GM21367 (cell line): ENCODE results near the gene UNC13B.
"Not testable (repeated sequence)": the region's sequence is repeated elsewhere in the genome, so short reads cannot be mapped to it uniquely, and the experiment has no call there.

Source experiments
- ATAC-seq: cut with Tn5 transposase; IDR thresholded peaks from one replicate; pipeline ENCODE4 v1.9.1; 2021; ENCODE audit not compliant: unreplicated experiment

The UNC13B gene

DNA sequence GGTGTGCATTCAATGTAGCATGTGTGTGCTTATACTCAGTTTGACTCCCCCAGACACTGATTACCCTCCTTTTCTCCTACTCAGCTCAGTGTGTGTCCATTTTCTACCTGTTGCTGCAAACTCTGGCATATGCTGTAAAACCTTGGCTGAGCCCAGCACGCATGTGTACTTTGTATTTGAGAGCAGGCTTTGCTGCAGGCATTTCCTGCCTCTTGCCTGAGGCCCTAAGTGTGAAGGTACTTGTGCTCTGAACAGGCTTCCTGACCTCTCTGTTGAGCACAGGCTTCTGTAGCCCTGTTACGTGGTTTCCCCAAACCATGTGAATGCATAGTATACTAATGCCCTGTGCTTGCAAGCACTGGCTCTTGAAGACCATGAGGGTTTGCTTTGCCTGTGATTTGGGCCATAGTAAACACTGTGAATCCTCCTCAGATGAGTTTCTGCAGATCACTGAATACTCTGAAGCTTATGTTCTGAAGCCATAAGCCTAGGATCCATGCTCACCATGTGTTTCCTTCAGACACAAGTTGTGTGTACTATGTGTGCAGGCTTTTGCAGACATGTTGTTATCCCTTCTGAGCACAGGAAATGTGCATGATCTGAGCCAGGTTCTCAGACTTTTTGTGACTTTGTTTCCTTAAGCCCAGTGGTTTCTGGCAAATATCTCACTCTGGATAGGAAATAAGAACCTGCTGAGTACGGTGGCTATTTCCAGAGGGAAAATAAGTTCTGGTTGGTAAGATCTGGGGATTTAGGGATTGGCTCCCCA is 203.2 kb downstream of the UNC13B start:
- ATAC-seq: no peak

DNA sequence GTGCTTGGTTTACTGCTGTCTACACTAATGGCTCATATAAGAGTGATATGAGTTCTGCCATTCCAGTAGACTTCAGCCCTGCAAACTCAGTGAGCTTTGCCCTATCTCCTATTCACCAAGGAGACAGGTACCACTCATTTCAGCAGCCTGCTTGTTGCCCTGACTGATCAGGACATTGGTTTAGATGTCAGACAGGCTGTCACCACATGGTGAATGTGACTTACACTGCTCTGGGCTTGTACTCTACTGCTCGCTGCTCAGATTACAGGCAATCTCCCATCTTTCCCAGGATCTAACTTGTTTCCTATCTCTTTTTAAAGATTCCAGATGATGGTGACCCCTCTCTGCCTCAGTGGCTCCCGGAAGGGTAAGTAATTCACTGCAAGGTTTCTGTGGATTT is 204.8 kb downstream of the UNC13B start:
- ATAC-seq: no peak

DNA sequence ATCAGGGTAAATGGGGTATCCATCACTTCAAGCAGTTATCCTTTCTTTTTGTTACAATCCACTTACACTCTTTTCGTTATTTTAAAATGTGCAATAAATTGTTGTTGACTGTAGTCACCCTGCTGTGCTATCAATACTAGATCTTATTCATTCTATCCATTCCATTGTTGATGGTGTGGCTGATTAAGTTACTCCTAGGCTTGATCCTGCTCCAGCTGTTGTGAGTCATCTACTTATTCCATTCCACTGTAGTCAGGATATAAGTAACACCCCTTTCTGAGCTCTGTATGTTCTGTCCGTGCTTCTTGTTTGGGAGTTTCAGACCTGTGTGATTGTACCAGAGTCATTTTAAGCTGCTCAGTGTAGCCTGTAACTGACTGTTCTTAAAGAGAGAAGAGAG is 205.6 kb downstream of the UNC13B start:
- no peak for ATAC-seq

DNA sequence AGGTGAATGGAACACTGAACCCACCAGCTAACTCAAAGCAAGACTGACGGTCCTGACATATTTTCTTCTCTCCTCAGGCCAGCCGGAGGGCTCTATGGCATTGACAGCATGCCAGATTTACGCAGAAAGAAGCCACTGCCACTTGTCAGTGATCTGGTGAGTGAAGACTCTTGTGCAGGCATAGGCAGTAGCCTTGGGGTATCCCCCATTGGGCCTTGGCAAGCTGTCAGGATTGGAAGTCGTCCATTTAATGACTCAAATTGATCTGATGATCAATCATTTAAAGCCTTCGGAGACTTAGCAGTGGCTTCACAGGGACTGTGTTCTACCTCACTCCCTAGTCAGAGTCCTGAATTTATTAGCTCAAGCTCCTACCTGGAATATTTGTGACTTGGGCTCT is 208.4 kb downstream of the UNC13B start:
- ATAC-seq: no peak

DNA sequence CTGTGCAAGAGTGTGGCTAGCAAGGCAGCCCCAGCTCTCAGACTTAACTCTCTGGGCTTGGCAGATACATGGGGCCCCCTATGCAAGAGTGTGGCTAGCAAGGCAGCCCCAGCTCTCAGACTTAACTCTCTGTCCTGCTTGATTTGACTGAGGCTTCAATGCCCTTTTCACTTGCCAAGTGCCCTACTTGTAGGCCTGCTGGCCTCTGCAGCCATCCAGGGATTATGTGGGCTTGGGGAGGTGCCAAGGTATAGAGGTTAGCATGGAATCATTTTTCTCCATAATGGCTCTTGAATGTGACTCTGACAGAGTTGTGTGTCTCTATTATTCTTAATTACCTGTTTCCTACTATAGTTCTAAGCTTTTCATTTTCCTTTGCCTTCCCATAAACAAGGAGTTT is 212.6 kb downstream of the UNC13B start:
- ATAC-seq: no peak

DNA sequence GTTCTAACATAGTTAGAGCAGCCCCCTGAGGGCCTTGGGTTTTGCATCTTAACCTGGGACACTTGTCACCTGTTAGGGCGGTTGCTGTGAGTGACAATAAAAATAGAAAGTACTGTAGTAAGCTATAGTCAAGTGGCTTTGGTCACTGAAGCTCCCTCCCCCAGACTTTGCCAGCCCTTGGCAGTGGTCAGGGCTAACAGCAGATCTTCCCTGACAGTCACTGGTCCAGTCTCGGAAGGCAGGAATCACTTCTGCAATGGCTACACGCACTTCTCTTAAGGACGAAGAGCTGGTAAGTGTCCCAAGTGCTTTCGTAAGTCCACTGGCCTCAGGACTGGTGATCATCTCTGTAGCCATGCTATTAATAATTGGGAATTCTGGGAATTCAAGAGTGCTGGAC is 213.1 kb downstream of the UNC13B start:
- no peak for ATAC-seq

DNA sequence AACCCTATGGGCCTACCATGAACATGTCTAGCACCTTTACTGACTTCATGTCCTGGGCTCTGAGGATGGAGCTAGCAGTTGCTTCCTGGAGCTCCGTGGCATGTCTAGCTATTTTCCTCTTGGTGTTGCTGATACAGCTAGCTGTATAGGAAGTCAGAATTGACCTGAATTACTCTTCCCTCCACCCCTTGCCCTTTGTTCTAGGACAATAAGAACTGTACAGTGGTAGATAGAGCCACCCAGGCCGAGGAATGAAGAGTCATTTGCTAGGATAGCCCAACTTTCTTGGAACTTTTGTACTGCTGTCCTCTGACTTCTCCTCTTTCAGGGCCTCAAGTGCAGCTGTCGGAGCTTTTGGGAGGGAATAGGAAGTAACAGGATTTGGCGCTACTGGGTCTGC is 218.2 kb downstream of the UNC13B start:
- no peak for ATAC-seq

DNA sequence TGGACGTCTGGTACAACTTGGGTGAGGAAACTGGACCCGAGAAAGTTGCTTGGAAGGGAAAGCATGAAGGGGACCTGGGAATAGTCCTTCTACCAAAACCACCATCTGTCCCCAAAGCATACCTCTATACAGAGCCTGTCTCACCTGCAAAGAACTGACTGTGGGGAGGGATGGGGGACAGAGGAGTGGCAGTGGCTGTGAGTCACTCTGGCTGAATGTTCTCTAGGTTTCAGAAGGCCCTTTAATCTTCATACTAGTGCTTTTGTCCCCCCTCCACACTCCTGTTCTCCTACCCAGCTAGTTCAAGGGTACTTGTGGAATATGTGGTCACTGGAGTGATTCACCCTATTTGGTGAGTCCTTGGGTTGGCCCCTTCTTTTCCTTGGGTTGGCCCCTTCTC is 218.8 kb downstream of the UNC13B start:
- no peak for ATAC-seq

DNA sequence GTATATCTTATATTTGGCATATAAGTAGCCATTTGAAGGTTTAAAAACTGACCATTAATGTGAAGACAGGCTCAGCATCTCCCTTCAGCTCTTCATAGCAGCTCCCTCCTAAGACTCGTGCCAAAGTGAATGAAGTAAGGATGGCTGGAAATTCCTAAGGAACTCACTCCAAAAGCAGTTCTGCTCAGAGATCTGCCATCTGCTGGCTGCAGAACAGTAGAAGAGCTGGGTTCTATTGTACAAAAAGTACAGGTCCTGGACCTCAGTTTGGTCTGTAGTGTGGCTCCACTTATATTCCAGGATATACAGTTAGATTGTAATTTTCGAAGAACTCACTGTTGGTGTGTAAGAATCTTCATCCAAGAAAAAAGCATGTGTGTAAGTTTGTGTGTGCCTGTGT is 223.2 kb downstream of the UNC13B start:
- no peak for ATAC-seq

DNA sequence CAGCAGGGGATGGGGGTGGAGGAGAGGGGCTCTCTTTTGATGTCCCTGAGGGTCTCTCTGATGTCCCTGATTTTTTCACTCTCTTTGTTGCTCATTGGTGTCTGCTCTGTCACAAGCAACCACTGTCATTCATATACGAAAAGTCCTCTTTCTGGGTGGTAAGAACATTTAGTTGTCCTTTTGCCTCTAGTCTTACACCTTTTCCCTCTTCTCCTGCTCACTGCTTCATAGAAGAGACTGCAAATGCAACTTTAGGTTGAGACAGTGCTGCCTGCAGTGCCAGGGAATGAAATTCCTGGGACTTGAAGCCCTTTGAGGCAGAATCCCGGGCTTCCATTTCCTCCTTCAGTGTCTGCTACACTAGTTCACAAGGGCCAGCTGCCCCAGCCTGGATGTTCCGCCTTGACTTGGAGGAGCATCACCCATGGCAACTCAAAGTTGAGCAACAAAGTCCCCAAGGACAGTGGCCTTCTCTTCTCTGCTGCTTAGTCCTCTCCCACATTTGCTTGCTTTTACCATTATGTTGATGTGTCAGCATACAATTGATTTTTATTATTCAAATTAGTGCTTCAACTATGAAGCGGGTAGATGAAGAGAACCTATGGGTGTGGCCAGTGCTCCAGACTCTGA is 233.4 kb downstream of the UNC13B start:
- no peak for ATAC-seq

DNA sequence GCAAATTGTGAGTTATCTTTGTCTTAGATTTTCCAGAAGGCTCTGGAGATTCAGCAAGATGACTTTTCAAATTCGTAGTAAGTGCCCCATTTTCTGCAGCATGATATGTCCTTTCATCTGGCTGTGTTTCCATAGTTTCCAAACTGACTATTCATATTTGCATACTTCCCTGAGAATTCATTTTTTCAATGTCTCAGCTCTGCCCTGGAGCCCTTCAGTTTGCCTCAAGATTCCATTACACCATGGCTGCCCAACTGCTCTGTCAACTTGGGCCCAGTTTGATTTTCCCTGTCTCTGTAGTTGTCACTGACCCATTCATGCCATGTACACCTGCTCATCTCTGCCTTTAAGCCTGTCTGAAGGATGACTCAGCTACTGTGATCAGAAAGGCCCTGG is 233.9 kb downstream of the UNC13B start:
- ATAC-seq: no peak

DNA sequence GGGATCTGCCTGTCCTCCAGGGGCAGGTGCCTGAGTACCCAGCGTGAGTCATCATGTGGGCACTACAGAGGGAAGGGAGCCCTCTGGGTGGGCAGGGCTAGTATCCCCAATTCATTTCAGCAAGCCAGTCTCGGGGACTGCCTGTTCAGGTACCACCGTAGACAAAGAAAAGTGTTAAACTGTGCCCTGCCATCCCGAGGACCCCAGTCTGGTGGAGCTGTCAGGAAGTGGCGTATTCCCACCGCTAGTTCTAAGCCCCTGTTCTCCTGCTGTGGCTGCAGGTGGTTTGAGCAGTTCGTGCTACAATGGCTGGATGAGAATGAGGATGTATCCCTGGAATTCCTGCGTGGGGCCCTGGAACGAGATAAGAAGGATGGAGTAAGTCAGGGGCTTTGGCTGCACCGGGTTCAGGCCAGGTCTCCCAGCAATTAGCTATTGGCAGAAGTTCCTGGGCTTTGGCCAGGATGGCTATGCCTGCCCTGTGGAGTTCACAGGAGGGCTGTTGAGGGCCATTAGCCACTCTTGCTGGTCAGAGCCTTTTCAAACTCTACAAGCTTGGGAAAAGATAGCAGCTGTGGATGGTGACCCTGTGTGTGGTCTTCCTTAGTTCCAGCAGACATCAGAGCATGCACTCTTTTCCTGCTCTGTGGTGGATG is 234.9 kb downstream of the UNC13B start:
- no peak for ATAC-seq

DNA sequence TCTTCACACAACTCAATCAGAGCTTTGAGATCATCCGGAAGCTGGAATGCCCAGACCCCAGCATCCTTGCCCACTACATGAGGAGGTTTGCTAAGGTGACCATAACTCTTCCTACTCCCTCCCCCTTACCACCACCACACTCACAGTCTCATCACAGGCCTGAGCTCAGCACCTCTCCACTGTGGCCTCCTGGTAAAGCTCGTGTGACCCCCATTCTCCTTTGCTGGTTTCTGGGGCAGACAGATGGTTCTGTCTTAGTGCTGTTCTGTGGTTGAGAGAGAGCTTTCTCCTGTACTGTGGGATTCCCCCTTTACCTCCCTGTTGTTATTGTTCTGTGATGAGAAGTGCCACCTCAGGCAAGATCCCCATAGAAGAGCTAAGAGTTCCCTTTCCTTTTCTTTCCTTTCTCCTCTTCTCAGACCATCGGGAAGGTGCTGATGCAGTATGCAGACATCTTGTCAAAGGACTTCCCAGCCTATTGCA is 235.4 kb downstream of the UNC13B start:
- no peak for ATAC-seq

DNA sequence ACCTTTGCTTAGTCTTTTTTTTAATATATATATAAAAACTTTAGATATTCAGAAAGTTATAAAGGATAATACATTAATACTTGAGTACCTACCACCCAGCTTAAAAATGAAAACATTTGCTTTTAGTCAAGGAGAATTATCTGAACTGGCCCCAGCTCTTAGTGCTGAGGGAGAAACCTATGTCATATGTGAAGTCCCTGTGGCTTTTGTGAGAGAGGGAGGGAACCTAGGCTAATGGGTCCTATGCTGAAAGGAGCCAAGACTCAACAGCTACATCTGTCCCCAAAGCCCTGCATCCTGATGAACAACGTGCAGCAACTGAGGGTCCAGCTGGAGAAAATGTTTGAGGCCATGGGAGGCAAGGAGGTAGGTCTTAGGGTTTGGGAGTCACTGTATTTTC is 236.1 kb downstream of the UNC13B start:
- ATAC-seq: no peak

DNA sequence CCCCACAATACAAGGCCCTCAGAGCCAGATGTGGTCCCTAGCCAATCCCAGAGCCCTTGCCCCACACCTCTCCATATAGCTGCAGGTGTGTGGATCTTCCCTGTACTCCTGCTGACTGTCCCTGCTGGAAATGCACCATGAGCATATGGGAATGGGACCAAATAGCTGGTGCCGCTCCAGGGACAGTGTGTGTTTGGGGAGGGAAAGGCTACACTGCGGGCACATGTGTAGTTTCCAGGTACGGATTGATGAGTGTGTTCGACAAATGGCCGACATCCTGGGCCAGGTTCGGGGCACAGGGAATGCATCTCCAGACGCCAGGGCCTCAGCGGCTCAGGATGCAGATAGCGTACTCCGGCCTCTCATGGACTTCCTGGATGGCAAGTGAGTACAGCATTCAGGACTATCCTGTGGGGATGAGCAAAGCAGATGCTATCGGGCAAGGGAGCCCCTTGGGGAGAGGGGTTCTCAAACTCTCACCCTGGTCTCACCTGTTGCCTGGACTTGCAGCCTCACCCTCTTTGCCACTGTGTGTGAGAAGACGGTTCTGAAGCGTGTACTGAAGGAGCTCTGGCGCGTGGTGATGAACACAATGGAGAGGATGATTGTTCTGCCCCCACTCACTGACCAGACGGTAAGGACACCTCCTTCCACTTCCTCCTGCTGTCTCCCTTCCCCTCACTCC is 237.0 kb downstream of the UNC13B start:
- ATAC-seq: no peak

DNA sequence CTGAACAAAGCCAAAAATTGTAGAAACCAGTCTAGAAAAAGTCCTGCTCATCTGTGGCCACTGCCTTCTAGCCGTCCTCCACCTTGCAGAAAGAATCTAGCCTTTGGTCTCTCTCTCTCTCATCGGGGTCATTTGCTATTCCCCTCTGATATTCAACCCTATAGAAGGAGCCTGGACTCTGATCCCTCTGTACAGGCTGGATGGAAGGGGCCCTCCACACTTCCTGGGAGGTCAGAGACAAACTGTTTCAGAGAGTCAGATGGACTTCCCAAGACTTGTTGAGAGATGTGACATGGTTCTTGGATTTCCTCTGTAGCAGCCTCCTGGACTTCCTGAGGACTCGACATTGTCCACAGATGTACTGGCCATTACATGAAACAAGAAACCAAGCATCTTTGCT is 243.1 kb downstream of the UNC13B start:
- no peak for ATAC-seq

DNA sequence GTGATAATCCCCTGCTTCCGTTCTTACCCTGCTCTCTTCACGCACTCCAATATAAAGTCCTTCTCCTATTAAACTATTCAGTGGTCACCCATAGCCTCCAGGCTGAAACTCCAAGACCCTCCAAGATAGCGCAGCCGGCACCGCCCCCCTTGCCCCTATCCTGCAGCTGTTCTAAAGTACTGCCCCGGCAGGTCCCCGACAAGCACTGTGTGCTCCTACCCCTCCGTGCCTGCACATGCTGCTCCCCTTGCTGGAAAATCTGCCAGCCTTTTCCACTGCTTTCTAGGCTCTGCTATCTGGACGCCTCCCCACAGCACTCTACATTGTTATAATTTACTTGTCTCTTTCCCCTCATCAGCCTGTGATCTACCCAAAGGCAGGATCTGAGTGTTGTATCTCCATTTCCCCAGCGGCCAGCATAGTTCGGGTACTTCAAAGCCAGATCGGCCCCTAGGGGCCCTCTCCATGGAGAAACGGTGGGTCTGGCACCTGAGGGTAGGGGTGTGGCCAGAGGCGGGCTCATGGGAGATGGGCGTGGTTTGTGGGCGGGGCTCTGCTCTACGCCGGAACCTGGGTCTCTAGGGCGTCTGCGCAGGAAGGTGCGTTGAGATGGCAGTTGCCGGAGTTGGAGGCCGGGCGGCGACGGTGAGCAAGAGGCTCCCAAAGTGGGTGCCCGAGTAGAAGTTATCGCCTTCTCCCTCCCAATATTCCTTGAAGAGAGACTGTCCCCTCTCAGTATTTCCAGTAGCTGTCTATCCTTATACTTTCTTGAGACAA is 244.6 kb downstream of the UNC13B start:
- ATAC-seq: no peak

DNA sequence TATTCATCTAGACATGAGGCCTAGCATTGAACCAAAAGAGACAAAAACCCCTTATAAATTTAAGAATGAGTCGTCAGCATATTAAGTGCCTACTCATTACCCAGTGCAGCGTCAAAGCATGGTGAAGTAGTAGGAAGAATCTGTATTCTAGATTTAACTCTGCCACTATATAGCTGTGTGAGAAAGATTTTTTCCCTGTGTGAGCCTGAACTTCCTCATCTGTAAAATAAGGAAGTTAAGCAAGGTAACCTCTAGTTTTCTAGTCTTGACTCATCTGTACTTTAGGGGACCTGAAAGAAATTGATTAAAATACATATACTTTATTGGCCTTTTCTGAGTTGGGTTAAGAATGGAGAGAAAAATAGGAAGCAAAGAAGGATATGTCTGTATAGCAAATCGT is 246.0 kb downstream of the UNC13B start:
- no peak for ATAC-seq

DNA sequence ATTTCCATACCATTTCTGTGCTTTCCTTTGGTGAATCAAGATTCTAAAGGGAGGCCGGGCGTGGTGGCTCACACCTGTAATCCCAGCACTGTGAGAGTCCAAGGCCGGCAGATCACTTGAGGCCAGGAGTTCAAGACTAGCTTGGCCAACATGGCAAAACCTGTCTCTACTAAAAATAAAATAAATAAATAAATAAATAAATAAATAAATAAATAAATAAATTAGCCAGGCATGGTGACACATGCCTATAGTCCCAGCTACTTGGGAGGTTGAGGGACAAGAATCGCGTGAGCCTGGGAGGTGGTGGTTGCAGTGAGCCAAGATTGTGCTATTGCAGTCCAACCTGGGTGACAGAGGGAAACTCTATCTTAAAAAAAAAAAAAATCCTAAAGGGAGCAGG is 247.6 kb downstream of the UNC13B start:
- ATAC-seq: not testable (repeated sequence)

DNA sequence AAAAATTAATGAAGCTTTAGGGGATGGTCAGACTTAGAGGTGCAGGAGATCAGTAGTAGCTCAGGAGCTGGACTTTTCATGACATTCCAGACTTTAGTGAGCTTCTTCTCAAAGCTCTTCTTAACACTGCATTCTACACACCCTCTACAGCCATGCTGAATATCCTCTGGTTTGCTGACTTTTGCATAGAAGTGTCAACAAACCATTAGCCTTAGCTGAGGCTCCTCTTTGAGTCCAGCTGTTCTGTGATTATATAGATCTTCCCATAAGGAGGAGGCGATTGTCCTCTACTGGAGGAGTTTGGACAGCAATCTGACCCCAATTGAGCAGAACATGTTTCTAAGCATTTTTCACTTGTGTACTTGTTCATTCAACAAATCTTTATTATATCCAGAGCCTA is 253.1 kb downstream of the UNC13B start:
- no peak for ATAC-seq
